ENCODE measurements around the gene FAM174C. TPM values are rescaled to one million over a fixed set of nuclear protein-coding genes. Genes with fewer than 3 reads are reported as not detected.

Gene FAM174C
- total RNA-seq, 4 donors from 2014 or later, result 47.2 to 69.1 (median 59.3) TPM

GRCh38 chr19:1325568-1326294 lies 50.4 kb downstream of the FAM174C start:
- DNase-seq (ENCODE audit: low spot score) (no peak), ATAC-seq (ENCODE audit: low FRiP score) (no peak)
- no peak for TF ChIP-seq CTCF (IDR thresholded peaks at IDR 0.05)

- TF ChIP-seq CTCF (IDR thresholded peaks at IDR 0.05), result no peak
- ATAC-seq (ENCODE audit: low FRiP score) (no peak), DNase-seq (ENCODE audit: low spot score) (no peak)
These were observed 51.8 kb downstream of the FAM174C start for GRCh38 chr19:1327125-1327524.

Other genes with a start within 250 kb of the FAM174C start
- 10 to 100 TPM; 39.6 to 75.4 (median 60.8) TPM for gene CNN2, start 248.9 kb upstream of the FAM174C start, total RNA-seq
- gene ABCA7, start 235.4 kb upstream of the FAM174C start, total RNA-seq, result 10 to 100 TPM; 10.3 to 29.8 (median 15.9) TPM
- 10 to 100 TPM; 21.4 to 97.6 (median 36.3) TPM for gene ARHGAP45, start 208.4 kb upstream of the FAM174C start, total RNA-seq
- gene POLR2E, start 180.2 kb upstream of the FAM174C start, total RNA-seq, result 100 to 1,000 TPM; 151 to 216 (median 188) TPM
- 1,000 to 10,000 TPM in 1 of 4 donors, 100 to 1,000 TPM in 3; 429 to 1,640 (median 892) TPM for gene GPX4, start 171.5 kb upstream of the FAM174C start, total RNA-seq
- gene SBNO2, start 101.3 kb upstream of the FAM174C start, total RNA-seq, result 100 to 1,000 TPM in 1 of 4 donors, 10 to 100 TPM in 3; 33.1 to 208 (median 61.9) TPM
- gene STK11, start 69.8 kb upstream of the FAM174C start, total RNA-seq, result 10 to 100 TPM; 38.0 to 48.4 (median 44.2) TPM
- 10 to 100 TPM in 1 of 4 donors, 1 to 10 TPM in 1, under 1 TPM in 1, not detected in 1; 0.63 to 19.6 (median 2.2) TPM for gene CBARP, start 37.5 kb upstream of the FAM174C start, total RNA-seq
- gene ATP5F1D, start 33.8 kb upstream of the FAM174C start, total RNA-seq, result 10 to 100 TPM; 46.4 to 76.0 (median 60.2) TPM
- gene MIDN, start 26.9 kb upstream of the FAM174C start, total RNA-seq, result 10 to 100 TPM; 24.5 to 68.6 (median 44.1) TPM
- 100 to 1,000 TPM; 292 to 484 (median 372) TPM for gene CIRBP, start 6.2 kb upstream of the FAM174C start, total RNA-seq
- not detected for gene EFNA2, start 10.3 kb downstream of the FAM174C start, total RNA-seq
- 100 to 1,000 TPM in 3 of 4 donors, 10 to 100 TPM in 1; 80.3 to 121 (median 114) TPM for gene NDUFS7, start 108.4 kb downstream of the FAM174C start, total RNA-seq
- gene GAMT, start 126.0 kb downstream of the FAM174C start, total RNA-seq, result 10 to 100 TPM; 10.8 to 16.2 (median 13.7) TPM
- 10 to 100 TPM; 47.3 to 55.7 (median 51.1) TPM for gene DAZAP1, start 132.1 kb downstream of the FAM174C start, total RNA-seq
- gene RPS15, start 162.9 kb downstream of the FAM174C start, total RNA-seq, result 1,000 to 10,000 TPM; 2,522 to 3,708 (median 2,994) TPM
- gene APC2, start 174.6 kb downstream of the FAM174C start, total RNA-seq, result under 1 TPM in 2 of 4 donors, not detected in 2; 0.12 to 0.19 TPM
- gene C19orf25, start 203.7 kb downstream of the FAM174C start, total RNA-seq, result 10 to 100 TPM; 17.6 to 26.2 (median 20.6) TPM
- gene PCSK4, start 214.8 kb downstream of the FAM174C start, total RNA-seq, result 1 to 10 TPM; 1.4 to 2.4 (median 2.2) TPM
- 1 to 10 TPM; 1.6 to 4.5 (median 2.8) TPM for gene REEP6, start 215.7 kb downstream of the FAM174C start, total RNA-seq
- 1 to 10 TPM in 2 of 4 donors, under 1 TPM in 2; 0.60 to 4.3 (median 0.89) TPM for gene ADAMTSL5, start 237.5 kb downstream of the FAM174C start, total RNA-seq
- not detected for gene PLK5, start 248.5 kb downstream of the FAM174C start, total RNA-seq

Data from omental fat pad (tissue), 4 donors.